Endothelial cell of umbilical vein (primary cell): ENCODE results near the gene LDLRAD3. TPM values are rescaled to one million over a fixed set of nuclear protein-coding genes. Genes with fewer than 3 reads are reported as not detected.

Experiments
- BruUV-seq: library from RNA; stranded (reverse); fragments of 400-500 nt; replicated peaks from 2 replicates; lab custom pipeline; 2021; lab: Mats Ljungman, UMichigan
- CTCF ChIA-PET: fragments of 300-600, 350-600 bp; sonication (Branson Sonifier 250); formaldehyde crosslinking; loops from one replicate; lab custom pipeline; 2021; ENCODE audit warnings: antibody characterized with exemption, inconsistent platforms; lab: Charles Lee
- POLR2A ChIA-PET: fragments of 300-600, 350-600 bp; sonication (Branson Sonifier 250); formaldehyde crosslinking; loops from one replicate; lab custom pipeline; 2021; ENCODE audit warnings: antibody characterized with exemption, inconsistent platforms; lab: Charles Lee
- DNase-seq: peaks from one replicate; pipeline ENCODE4 v3.0.0-alpha.2; 2011; ENCODE audit warnings: low read depth, low spot score
- FAIRE-seq: peaks from 2 replicates; lab custom pipeline; 2011; peaks lifted over from hg19 to GRCh38; lab: Jason Lieb, UNC
- H2AFZ ChIP-seq: 2 replicates; pipeline ENCODE4 v1.6.0; 2012; ENCODE audit warnings: low read depth, low read length, control low read depth, inconsistent platforms
- H3K27ac ChIP-seq: 2 replicates; pipeline ENCODE4 v1.5.1; 2011; ENCODE audit warnings: low read depth, mild to moderate bottlenecking, control low read depth, low read length, moderate library complexity; ENCODE audit not compliant: insufficient read depth
- H3K27me3 ChIP-seq, 2 experiments: 2 replicates each; pipeline versions ENCODE4 v1.6.0 to v1.6.1; 2011; ENCODE audit warnings: low read length in 2 of 2, mixed read lengths in 1 of 2; ENCODE audit not compliant: control insufficient read depth in 2 of 2, insufficient read depth in 2 of 2
- H3K36me3 ChIP-seq, 2 experiments: 2 replicates in 1 of 2; 3 replicates in 1 of 2; pipeline ENCODE4 v1.5.1; 2011; ENCODE audit warnings: low read length in 2 of 2, mild to moderate bottlenecking in 1 of 2, moderate library complexity in 1 of 2; ENCODE audit not compliant: control insufficient read depth in 2 of 2, insufficient read depth in 2 of 2; ENCODE audit errors: extremely low read depth in 1 of 2
- H3K4me1 ChIP-seq: 3 replicates; pipeline ENCODE4 v1.5.1; 2011; ENCODE audit warnings: mild to moderate bottlenecking, low read length; ENCODE audit not compliant: control insufficient read depth, insufficient read depth; ENCODE audit errors: extremely low read depth
- H3K4me2 ChIP-seq: 2 replicates; pipeline ENCODE4 v1.6.1; 2011; ENCODE audit warnings: low read length, control low read depth, mixed read lengths; ENCODE audit not compliant: insufficient read depth
- H3K4me3 ChIP-seq, 3 experiments: fragments of 200-600 bp in 1 of 3; sonication (generic), shearing (Covaris generic) in 1 of 3; replicated peaks in 1 of 3; 2 replicates each; pipeline ENCODE4 v1.5.1; 2011 to 2016; ENCODE audit warnings: control low read depth in 3 of 3, low read length in 3 of 3, mild to moderate bottlenecking in 2 of 3, inconsistent platforms in 1 of 3, low read depth in 1 of 3, moderate library complexity in 1 of 3; ENCODE audit not compliant: insufficient read depth in 1 of 3
- H3K79me2 ChIP-seq: 2 replicates; pipeline ENCODE4 v1.6.0; 2012; ENCODE audit warnings: low read length, inconsistent platforms; ENCODE audit not compliant: control insufficient read depth, insufficient read depth
- H3K9ac ChIP-seq: replicated peaks from 2 replicates; pipeline ENCODE3; 2011; ENCODE audit warnings: low read length, control low read depth; ENCODE audit not compliant: insufficient read depth; ENCODE audit errors: extremely low read depth
- H3K9me1 ChIP-seq: replicated peaks from 3 replicates; pipeline ENCODE4 v1.6.0; 2011; ENCODE audit warnings: mild to moderate bottlenecking, low read length; ENCODE audit not compliant: control insufficient read depth, insufficient read depth; ENCODE audit errors: extremely low read depth
- H3K9me3 ChIP-seq: replicated peaks from 2 replicates; pipeline ENCODE4 v1.5.1; 2012; ENCODE audit warnings: low read length, inconsistent platforms; ENCODE audit not compliant: control insufficient read depth, insufficient read depth
- H4K20me1 ChIP-seq: replicated peaks from 2 replicates; pipeline ENCODE3; 2011; ENCODE audit warnings: mild to moderate bottlenecking, low read length; ENCODE audit not compliant: control insufficient read depth, insufficient read depth; ENCODE audit errors: extremely low read depth
- EZH2 ChIP-seq: IDR thresholded peaks from 2 replicates; pipeline ENCODE4 v1.6.1; 2012; ENCODE audit warnings: borderline replicate concordance, low read depth, mild to moderate bottlenecking, moderate library complexity, low read length, inconsistent platforms; ENCODE audit not compliant: severe bottlenecking
- JUN ChIP-seq: IDR thresholded peaks from 2 replicates; pipeline ENCODE4 v1.6.1; 2011; ENCODE audit warnings: borderline replicate concordance, low read depth; ENCODE audit not compliant: insufficient read length, insufficient read depth
- MYC ChIP-seq: IDR thresholded peaks from one replicate; pipeline ENCODE4 v1.6.1; 2011; ENCODE audit warnings: mild to moderate bottlenecking, low read depth, low read length
- POLR2AphosphoS5 ChIP-seq: IDR thresholded peaks from 2 replicates; pipeline ENCODE4 v1.6.1; 2012; ENCODE audit warnings: low read depth, mild to moderate bottlenecking, control low read depth, low read length, moderate library complexity; ENCODE audit not compliant: insufficient read depth
- dilution Hi-C: fragments of 300-500 bp; cut with MboI; formaldehyde crosslinking; loops from one replicate; pipeline ENCODE4 v1.15.0; 2019; ENCODE audit warnings: low sequenced_read_pairs; ENCODE audit not compliant: extremely low pct_ligation_motif_present
- intact Hi-C: fragments of 100-400 bp; cut with micrococcal nuclease; formaldehyde crosslinking; loops from one replicate; pipeline ENCODE4 v1.10.0; 2022
- polyA plus RNA-seq, 4 experiments: library from polyadenylated mRNA; depleted of rRNA in 3 of 4; stranded (reverse) in 3 of 4; unstranded in 1 of 4; fragments of >200 nt; gene quantifications; 2 replicates each; pipeline versions ENCODE4 v1.2.1 to v1.2.3, GENCODE V29; 2011 to 2012; ENCODE audit warnings: missing spikeins in 1 of 4
- total RNA-seq: library from RNA; stranded (reverse); gene quantifications from 2 replicates; pipeline ENCODE4 v1.2.3, GENCODE V29; 2021

The LDLRAD3 gene
- total and polyA plus RNA-seq, 2 donors (not counting 3 experiments of a cell fraction or from before 2014, with no cell fraction given), result 17.9 to 25.1 TPM

- no peak overlapping the region for H2AFZ ChIP-seq
- H3K4me1 ChIP-seq, result peaks cover 21% of the 10 kb centered on the region
- H3K4me3 ChIP-seq, result no peak overlapping the region
- dilution Hi-C loops (no loop called here), intact Hi-C loops (no loop called here)
- no peaks in the 10 kb centered on the region for H3K9me3 ChIP-seq
- H3K9ac ChIP-seq, result no peak overlapping the region
- DNase-seq (no peak), FAIRE-seq (no peak)
- TF ChIP-seq MYC, result no peak
- no peaks in the 10 kb centered on the region for H3K36me3 ChIP-seq
- ChIA-PET POLR2A (interaction anchor here (0.7 kb wide), 1 partner anchor 79 kb away, joined by 3 read pairs; no protein-coding TSS in a partner anchor), CTCF (no interaction called here)
- H3K79me2 ChIP-seq, result no peaks in the 10 kb centered on the region
- no peaks in the 10 kb centered on the region for H4K20me1 ChIP-seq
- no peaks in the 10 kb centered on the region for H3K9me1 ChIP-seq
- no TSS peak for BruUV-seq
- H3K4me2 ChIP-seq, result no peak overlapping the region
- H3K27me3 ChIP-seq, result peaks cover 3 to 5% of the 10 kb centered on the region in 2 experiments
- no peak overlapping the region for H3K27ac ChIP-seq
Measured at GRCh38 chr11:35912883-35913624, 30.8 kb upstream of the LDLRAD3 start.

- no peak overlapping the region for H2AFZ ChIP-seq
- H3K27me3 ChIP-seq, result peaks cover 3 to 5% of the 10 kb centered on the region in 2 experiments
- intact Hi-C loops (no loop called here), dilution Hi-C loops (no loop called here)
- no peaks in the 10 kb centered on the region for H3K9me3 ChIP-seq
- no TSS peak for BruUV-seq
- H3K36me3 ChIP-seq, result no peaks in the 10 kb centered on the region
- no peak overlapping the region for H3K9ac ChIP-seq
- no peak overlapping the region for H3K4me2 ChIP-seq
- POLR2A ChIA-PET, result no interaction called here
- peaks cover 16% of the 10 kb centered on the region for H3K4me1 ChIP-seq
- no peak overlapping the region for H3K4me3 ChIP-seq
- no peaks in the 10 kb centered on the region for H3K79me2 ChIP-seq
- no peak overlapping the region for H3K27ac ChIP-seq
- FAIRE-seq, result no peak
- DNase-seq, result no peak
- CTCF ChIA-PET, result no interaction called here
- H3K9me1 ChIP-seq, result no peaks in the 10 kb centered on the region
- TF ChIP-seq POLR2AphosphoS5 (no peak), JUN (no peak), EZH2 (no peak)
- no peaks in the 10 kb centered on the region for H4K20me1 ChIP-seq
Measured at GRCh38 chr11:35914816-35915215, 29.0 kb upstream of the LDLRAD3 start.
